ENCODE data around the gene IRF2BP2. TPM values are rescaled to one million over a fixed set of nuclear protein-coding genes. Genes with fewer than 3 reads are reported as not detected.

IRF2BP2 gene
- total RNA-seq, 1 donor: 79.4 TPM

DNA sequence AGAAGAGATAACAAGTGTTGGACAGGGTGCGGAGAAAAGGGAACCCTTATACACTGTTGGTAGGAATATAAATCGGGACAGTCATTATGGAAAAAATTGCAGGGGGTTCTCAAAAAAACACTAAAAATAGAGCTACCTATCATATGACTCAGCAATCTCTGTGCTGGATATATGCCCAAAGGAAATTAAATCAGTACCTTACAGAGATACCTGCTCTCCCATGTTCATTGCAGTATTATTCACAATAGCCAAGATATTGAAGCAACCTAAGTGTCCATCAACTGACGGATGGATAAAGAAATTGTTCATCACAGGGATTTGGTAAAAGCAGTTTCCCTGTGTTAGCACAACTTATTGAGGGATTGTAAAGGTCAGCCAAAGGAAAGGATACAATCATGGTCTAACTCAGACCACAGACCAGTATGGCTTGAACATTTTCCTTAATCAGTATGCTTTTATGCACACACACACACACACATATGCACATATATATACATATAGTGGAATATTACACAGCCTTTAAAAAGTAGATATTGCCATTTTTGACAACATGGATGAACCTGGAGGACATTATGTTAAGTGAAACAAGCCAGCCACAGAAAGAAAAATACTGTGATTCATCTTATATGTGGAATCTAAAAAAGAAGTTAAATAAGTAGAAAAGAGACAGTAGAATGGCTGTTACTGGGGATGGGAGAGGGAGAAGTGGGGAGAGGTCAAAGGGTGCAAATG, 44.2 kb upstream of the IRF2BP2 start:
- H3K4me3 ChIP-seq (ENCODE audit: low read depth, low read length): no peak overlapping the region
- TF ChIP-seq, protein P1, sequence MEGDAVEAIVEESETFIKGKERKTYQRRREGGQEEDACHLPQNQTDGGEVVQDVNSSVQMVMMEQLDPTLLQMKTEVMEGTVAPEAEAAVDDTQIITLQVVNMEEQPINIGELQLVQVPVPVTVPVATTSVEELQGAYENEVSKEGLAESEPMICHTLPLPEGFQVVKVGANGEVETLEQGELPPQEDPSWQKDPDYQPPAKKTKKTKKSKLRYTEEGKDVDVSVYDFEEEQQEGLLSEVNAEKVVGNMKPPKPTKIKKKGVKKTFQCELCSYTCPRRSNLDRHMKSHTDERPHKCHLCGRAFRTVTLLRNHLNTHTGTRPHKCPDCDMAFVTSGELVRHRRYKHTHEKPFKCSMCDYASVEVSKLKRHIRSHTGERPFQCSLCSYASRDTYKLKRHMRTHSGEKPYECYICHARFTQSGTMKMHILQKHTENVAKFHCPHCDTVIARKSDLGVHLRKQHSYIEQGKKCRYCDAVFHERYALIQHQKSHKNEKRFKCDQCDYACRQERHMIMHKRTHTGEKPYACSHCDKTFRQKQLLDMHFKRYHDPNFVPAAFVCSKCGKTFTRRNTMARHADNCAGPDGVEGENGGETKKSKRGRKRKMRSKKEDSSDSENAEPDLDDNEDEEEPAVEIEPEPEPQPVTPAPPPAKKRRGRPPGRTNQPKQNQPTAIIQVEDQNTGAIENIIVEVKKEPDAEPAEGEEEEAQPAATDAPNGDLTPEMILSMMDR (IDR thresholded peaks at IDR 0.05; ENCODE audit: insufficient read depth, low read length): no peak
- no peak for DNase-seq (ENCODE audit: low read depth)

DNA sequence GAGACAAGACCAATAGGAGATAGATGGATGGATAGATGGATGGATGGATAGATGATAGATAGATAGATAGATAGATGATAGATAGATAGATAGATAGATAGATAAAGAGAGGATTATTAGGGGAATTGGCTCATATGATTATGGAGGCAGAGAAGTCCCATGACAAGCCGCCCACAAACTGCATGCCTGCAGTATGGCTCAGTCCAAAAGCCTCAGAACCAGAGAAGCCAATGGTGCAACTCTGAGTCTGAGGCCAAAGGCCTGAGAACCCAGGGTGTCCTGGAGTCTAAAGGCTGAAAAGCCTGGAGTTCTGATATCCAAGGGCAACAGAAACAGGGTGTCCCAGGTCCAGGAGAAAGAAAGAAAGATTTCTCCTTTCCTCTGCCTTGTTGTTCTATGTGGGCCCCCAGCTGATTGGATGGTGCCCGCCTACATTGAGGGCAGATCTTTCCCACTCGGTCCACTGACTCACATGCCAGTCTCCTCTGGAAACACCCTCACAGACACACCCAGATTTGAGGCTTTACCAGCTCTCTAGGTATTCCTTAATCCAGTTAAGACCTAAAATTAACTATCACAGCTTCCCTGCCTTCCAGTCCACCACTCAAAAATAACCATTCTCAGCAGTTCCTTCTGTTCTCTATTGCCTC, 39.6 kb upstream of the IRF2BP2 start:
- H3K4me3 ChIP-seq (ENCODE audit: low read depth, low read length): no peak overlapping the region
- TF ChIP-seq, protein P1 (IDR thresholded peaks at IDR 0.05; ENCODE audit: insufficient read depth, low read length): no peak
- no peak for DNase-seq (ENCODE audit: low read depth)

DNA sequence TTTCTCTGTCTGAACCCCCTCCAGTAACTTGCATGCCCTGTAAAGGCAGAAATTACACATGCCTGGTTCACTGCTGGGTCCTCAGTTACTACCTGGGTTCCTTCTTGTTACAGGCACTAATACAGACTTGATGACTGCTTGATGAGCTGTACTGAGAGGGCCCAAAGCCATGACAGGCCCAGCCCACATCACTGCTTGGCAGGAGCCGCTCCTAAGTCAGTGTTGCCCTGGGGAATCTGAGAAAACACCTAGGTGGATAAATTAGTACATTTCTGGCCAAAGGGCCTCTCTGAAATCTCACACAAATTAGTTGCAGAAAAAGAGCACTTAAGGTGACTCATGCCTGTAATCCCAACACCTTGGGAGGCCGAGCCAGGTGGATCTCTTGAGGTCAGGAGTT, 37.8 kb upstream of the IRF2BP2 start:
- H3K4me3 ChIP-seq (ENCODE audit: low read depth, low read length): no peak overlapping the region
- TF ChIP-seq, protein P1 (IDR thresholded peaks at IDR 0.05; ENCODE audit: insufficient read depth, low read length): no peak
- no peak for DNase-seq (ENCODE audit: low read depth)

DNA sequence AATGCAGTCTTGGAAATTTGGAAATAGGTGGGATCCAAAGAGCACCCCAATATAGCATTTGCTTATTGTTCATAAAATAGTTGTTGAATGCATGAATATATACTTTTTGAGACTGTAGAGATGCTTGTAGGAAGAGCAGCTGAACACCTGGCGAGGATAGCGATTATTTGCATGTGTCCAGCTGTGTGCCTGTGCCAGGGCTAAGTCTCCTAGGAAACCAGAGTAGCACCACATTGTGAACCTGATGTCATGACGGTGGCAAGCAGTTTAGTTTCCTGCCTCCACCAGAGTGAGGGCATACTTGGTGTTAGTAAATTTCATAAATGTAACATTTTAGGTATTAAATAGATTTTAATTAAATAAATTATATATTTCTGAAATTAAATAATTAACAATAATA, 37.3 kb upstream of the IRF2BP2 start:
- TF ChIP-seq, protein P1 (IDR thresholded peaks at IDR 0.05; ENCODE audit: insufficient read depth, low read length): no peak
- no peak for DNase-seq (ENCODE audit: low read depth)
- no peak overlapping the region for H3K4me3 ChIP-seq (ENCODE audit: low read depth, low read length)

DNA sequence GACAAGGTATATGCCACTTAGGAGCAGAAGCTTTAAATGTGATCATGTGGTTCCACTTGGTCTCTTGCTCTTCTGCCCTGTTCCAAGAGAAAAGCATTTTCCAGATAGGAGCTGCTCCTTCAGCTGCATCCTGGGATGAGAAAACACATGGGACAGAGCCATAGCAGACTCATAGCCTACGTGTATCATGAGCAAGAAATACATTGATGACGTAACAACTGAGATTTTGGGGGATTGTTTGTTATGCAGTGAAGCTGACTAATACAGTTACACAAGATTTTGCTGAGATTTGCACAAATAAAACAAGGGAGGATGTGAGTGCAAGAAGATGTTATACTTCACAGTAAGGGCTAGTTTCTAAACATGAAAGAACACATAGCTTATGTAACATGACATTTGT, 36.0 kb upstream of the IRF2BP2 start:
- TF ChIP-seq, protein P1 (IDR thresholded peaks at IDR 0.05; ENCODE audit: insufficient read depth, low read length): no peak
- DNase-seq (ENCODE audit: low read depth): no peak
- H3K4me3 ChIP-seq (ENCODE audit: low read depth, low read length): no peak overlapping the region

DNA sequence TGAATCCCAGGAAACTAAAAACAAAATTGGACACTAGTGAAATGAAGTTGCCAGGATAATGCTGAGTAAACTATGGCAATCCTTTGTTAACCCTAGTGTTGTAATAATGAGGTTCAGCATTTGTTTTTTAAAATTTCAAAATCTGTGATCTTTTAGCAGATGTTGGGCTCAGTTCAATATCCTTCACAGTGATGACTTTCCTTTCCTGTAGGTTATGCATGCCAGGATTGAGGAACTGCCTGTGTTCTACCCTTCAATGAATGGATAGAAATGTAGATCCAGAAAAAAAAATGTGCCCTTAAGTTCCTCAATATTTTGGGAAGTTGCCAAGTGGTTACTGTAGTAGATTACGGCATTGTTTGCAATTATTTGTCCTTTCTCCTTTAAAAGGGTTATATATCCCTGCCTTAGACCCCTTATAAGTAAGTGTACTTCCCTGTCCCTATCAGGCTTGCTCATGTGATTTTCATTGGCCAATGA, 35.5 kb upstream of the IRF2BP2 start:
- H3K4me3 ChIP-seq (ENCODE audit: low read depth, low read length): no peak overlapping the region
- peak; percentile 18 for DNase-seq (ENCODE audit: low read depth)
- TF ChIP-seq, protein P1 (IDR thresholded peaks at IDR 0.05; ENCODE audit: insufficient read depth, low read length): no peak
